K562 (cell line): ENCODE measurements around the gene ARHGEF33. TPM values are rescaled to one million over a fixed set of nuclear protein-coding genes. Genes with fewer than 3 reads are reported as not detected.

Source experiments
- AFF1 ChIP-seq, 2 experiments: fragments of 450-650 bp; IDR thresholded peaks; 2 replicates each; pipeline ENCODE4 v1.6.1; 2018; ENCODE audit warnings: mild to moderate bottlenecking in 2 of 2, low read depth in 1 of 2; ENCODE audit not compliant: partially characterized antibody in 2 of 2
- BCLAF1 ChIP-seq, 2 experiments: fragments of 450-650 bp in 1 of 2; IDR thresholded peaks; 2 replicates each; pipeline ENCODE4 v1.6.1; 2011 to 2017; ENCODE audit warnings: low read depth in 2 of 2, antibody characterized with exemption in 1 of 2, borderline replicate concordance in 1 of 2, low read length in 1 of 2, mild to moderate bottlenecking in 1 of 2, mixed read lengths in 1 of 2; ENCODE audit not compliant: control insufficient read depth in 1 of 2
- CTCF ChIP-seq, 3 experiments: IDR thresholded peaks in 2 of 3; conservative IDR thresholded peaks in 1 of 3; 2 replicates each; pipeline ENCODE4 v1.5.1; 2011 to 2012; ENCODE audit warnings: low read length in 3 of 3, mild to moderate bottlenecking in 3 of 3, control low read depth in 2 of 3, improper control_type of control experiment in 1 of 3, inconsistent platforms in 1 of 3, low read depth in 1 of 3, mixed read lengths in 1 of 3, moderate library complexity in 1 of 3; ENCODE audit not compliant: insufficient read depth in 2 of 3
- CUX1 ChIP-seq: fragments of 200-800 bp; sonication (Bioruptor generic); IDR thresholded peaks from 2 replicates; pipeline ENCODE4 v1.6.1; 2016; ENCODE audit warnings: missing genetic modification characterization, missing compliant biosample characterization
- HMG20A ChIP-seq: fragments of 450-650 bp; formaldehyde crosslinking; conservative IDR thresholded peaks from 2 replicates; pipeline ENCODE4 v1.4.0; 2020; ENCODE audit warnings: mild to moderate bottlenecking, mixed read lengths
- KDM5B ChIP-seq: fragments of 200-600 bp; sonication (generic); IDR thresholded peaks from 2 replicates; pipeline ENCODE4 v1.6.1; 2012; ENCODE audit warnings: low read depth, mild to moderate bottlenecking, moderate library complexity, low read length, control low read depth, inconsistent platforms; ENCODE audit not compliant: insufficient replicate concordance
- POLR2B ChIP-seq: fragments of 450-650 bp; IDR thresholded peaks from 2 replicates; pipeline ENCODE4 v1.6.1; 2018; ENCODE audit warnings: low read depth; ENCODE audit not compliant: partially characterized antibody
- POLR2H ChIP-seq: IDR thresholded peaks from 2 replicates; pipeline ENCODE4 v1.6.1; 2016; ENCODE audit warnings: missing genetic modification characterization, low read depth, mild to moderate bottlenecking, control low read depth, missing compliant biosample characterization, moderate library complexity
- POLR3A ChIP-seq: IDR thresholded peaks from 2 replicates; pipeline ENCODE4 v1.6.1; 2011; ENCODE audit warnings: borderline replicate concordance, mild to moderate bottlenecking, moderate library complexity; ENCODE audit not compliant: insufficient read length, insufficient read depth; ENCODE audit errors: extremely low read depth
- SLC30A9 ChIP-seq: fragments of 250-450 bp; sonication (Bioruptor Pico); IDR thresholded peaks from 2 replicates; pipeline ENCODE4 v1.8.0; 2022; ENCODE audit warnings: mild to moderate bottlenecking, moderate library complexity
- polyA plus RNA-seq, 8 experiments: library from polyadenylated mRNA; depleted of rRNA in 4 of 8; stranded (reverse) in 5 of 8; unstranded in 3 of 8; fragments of >200 nt; fragmentation: Nextera tagmentation in 2 of 8; fragmentation: Illumina TruSeq in 1 of 8; extraction: Ambion mirVana in 2 of 8; extraction: Trizol in 1 of 8; gene quantifications; 2 replicates each; pipeline versions ENCODE4 v1.2.1 to v1.2.3, GENCODE V29; 2011 to 2014; ENCODE audit warnings: inconsistent platforms in 1 of 8, missing spikeins in 1 of 8
- total RNA-seq, 7 experiments: library from RNA; depleted of rRNA in 6 of 7; stranded (reverse); fragments of >200 nt in 6 of 7; fragmentation: Illumina TruSeq in 2 of 7; extraction: Trizol in 2 of 7; gene quantifications; 2 replicates each; pipeline versions ENCODE4 v1.2.1 to v1.2.3, GENCODE V29; 2011 to 2021; ENCODE audit warnings: low replicate concordance in 1 of 7

Gene ARHGEF33
- total and polyA plus RNA-seq, 9 of the 15 experiments (the other 6 are each of a cell fraction or from before 2014, with no cell fraction given) = 0.01 to 0.08 (median 0.03) TPM; not detected in 5

- TF ChIP-seq BCLAF1 (IDR thresholded peaks at IDR 0.05; ENCODE audit: borderline replicate concordance in 1 of 2, control insufficient read depth in 1 of 2, low read depth in 2 of 2, low read length in 1 of 2) (peak in 1 of 2 experiments; percentile 83; a peak in 1 of 4 replicates), POLR3A (no peak), POLR2H (no peak), CTCF (IDR thresholded peaks at IDR 0.05 in 2 of 3, conservative IDR thresholded peaks at IDR 0.05 in 1 of 3; ENCODE audit: insufficient read depth in 2 of 3, low read depth in 1 of 3, low read length in 3 of 3) (no peak), CUX1 (CRISPR knock-in tag) (no peak), AFF1 (IDR thresholded peaks at IDR 0.05; ENCODE audit: low read depth in 1 of 2, partially characterized antibody in 2 of 2) (no peak), POLR2B (peak; percentile 56), KDM5B (peak; percentile 82), SLC30A9 (CRISPR knock-in tag) (no peak), HMG20A (CRISPR knock-in tag) (no peak)
Measured at GRCh38 chr2:38875576-38876367, 13.9 kb upstream of the ARHGEF33 start, which contains the start of the genes DHX57 and MORN2 (continued).
